ENCODE results near the gene TMEM132A. TPM values are rescaled to one million over a fixed set of nuclear protein-coding genes. Genes with fewer than 3 reads are reported as not detected.

Gene TMEM132A
- total and polyA plus RNA-seq, 2 donors (not counting 1 experiment from before 2014, with no cell fraction given), result 6.9 to 13.2 TPM

GRCh38 chr11:60966890-60967289, 42.6 kb downstream of the TMEM132A start:
- DNase-seq (ENCODE audit: low read depth in 2 of 2), result no peak
- Histone ChIP-seq H3K4me1 (ENCODE audit: control insufficient read depth, extremely low read depth, insufficient read depth, low read length) (no peaks in the 10 kb centered on the region), H3K79me2 (ENCODE audit: control insufficient read depth, insufficient read depth, low read length) (no peaks in the 10 kb centered on the region), H3K9me3 (ENCODE audit: control insufficient read depth, insufficient read depth, low read depth, low read length) (no peaks in the 10 kb centered on the region), H3K4me3 (replicated peaks in 1 of 4; ENCODE audit: control extremely low read depth in 1 of 4, insufficient read depth in 1 of 4, low read depth in 3 of 4, low read length in 4 of 4) (no peak overlapping the region), H3K9ac (ENCODE audit: insufficient read depth, low read length) (no peak overlapping the region), H4K20me1 (ENCODE audit: control insufficient read depth, extremely low read depth, insufficient read depth, low read length) (no peaks in the 10 kb centered on the region), H3K36me3 (ENCODE audit: control insufficient read depth, insufficient read depth, low read length) (no peaks in the 10 kb centered on the region), H3K27me3 (ENCODE audit: control insufficient read depth, insufficient read depth, low read length) (peaks cover 3% of the 10 kb centered on the region), H3K4me2 (ENCODE audit: extremely low read depth, insufficient read depth, low read length) (no peak overlapping the region), H3K27ac (ENCODE audit: insufficient read depth, low read length) (no peak overlapping the region), H2AFZ (ENCODE audit: low read length) (no peak overlapping the region)
- TF ChIP-seq EZH2 (IDR thresholded peaks at IDR 0.05; ENCODE audit: low read length, missing control alignments) (no peak), CTCF (conservative IDR thresholded peaks at IDR 0.05 in 1 of 2, IDR thresholded peaks at IDR 0.05 in 1 of 2; ENCODE audit: low read depth in 1 of 2, low read length in 2 of 2) (no peak)

DNA sequence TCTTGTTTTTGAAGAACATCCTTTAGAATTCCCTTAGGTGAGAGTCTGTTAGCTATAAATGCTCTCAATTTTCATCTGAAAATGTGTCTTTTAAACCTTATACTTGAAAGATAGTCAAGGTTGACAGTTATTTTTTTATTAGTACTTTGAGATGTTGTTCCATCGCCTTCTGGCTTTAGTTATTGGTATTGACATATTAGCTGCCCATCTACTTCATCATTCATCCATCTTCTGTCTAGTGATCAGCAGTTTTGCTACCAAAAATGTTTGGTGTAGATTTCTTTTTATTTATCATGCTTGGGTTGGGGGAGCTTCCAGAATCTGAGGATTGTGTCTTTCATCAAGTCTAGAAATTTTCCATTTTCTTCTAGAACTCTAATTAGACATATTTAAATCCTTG, 44.0 kb downstream of the TMEM132A start:
- H3K4me1 ChIP-seq (ENCODE audit: control insufficient read depth, extremely low read depth, insufficient read depth, low read length), result no peaks in the 10 kb centered on the region
- H3K4me3 ChIP-seq (replicated peaks in 1 of 4; ENCODE audit: control extremely low read depth in 1 of 4, insufficient read depth in 1 of 4, low read depth in 3 of 4, low read length in 4 of 4), result no peak overlapping the region
- no peak overlapping the region for H3K4me2 ChIP-seq (ENCODE audit: extremely low read depth, insufficient read depth, low read length)
- H4K20me1 ChIP-seq (ENCODE audit: control insufficient read depth, extremely low read depth, insufficient read depth, low read length), result no peaks in the 10 kb centered on the region
- H3K36me3 ChIP-seq (ENCODE audit: control insufficient read depth, insufficient read depth, low read length), result no peaks in the 10 kb centered on the region
- no peak overlapping the region for H2AFZ ChIP-seq (ENCODE audit: low read length)
- no peaks in the 10 kb centered on the region for H3K9me3 ChIP-seq (ENCODE audit: control insufficient read depth, insufficient read depth, low read depth, low read length)
- peaks cover 3% of the 10 kb centered on the region for H3K27me3 ChIP-seq (ENCODE audit: control insufficient read depth, insufficient read depth, low read length)
- DNase-seq (ENCODE audit: low read depth in 2 of 2), result no peak
- no peak overlapping the region for H3K27ac ChIP-seq (ENCODE audit: insufficient read depth, low read length)
- TF ChIP-seq EZH2 (IDR thresholded peaks at IDR 0.05; ENCODE audit: low read length, missing control alignments) (no peak), CTCF (conservative IDR thresholded peaks at IDR 0.05 in 1 of 2, IDR thresholded peaks at IDR 0.05 in 1 of 2; ENCODE audit: low read depth in 1 of 2, low read length in 2 of 2) (no peak)
- H3K9ac ChIP-seq (ENCODE audit: insufficient read depth, low read length), result no peak overlapping the region
- no peaks in the 10 kb centered on the region for H3K79me2 ChIP-seq (ENCODE audit: control insufficient read depth, insufficient read depth, low read length)

- Histone ChIP-seq H3K4me3 (replicated peaks in 1 of 4; ENCODE audit: control extremely low read depth in 1 of 4, insufficient read depth in 1 of 4, low read depth in 3 of 4, low read length in 4 of 4) (no peak overlapping the region), H3K27me3 (ENCODE audit: control insufficient read depth, insufficient read depth, low read length) (peaks cover 3% of the 10 kb centered on the region), H3K9ac (ENCODE audit: insufficient read depth, low read length) (no peak overlapping the region), H3K79me2 (ENCODE audit: control insufficient read depth, insufficient read depth, low read length) (no peaks in the 10 kb centered on the region), H3K4me1 (ENCODE audit: control insufficient read depth, extremely low read depth, insufficient read depth, low read length) (no peaks in the 10 kb centered on the region), H3K9me3 (ENCODE audit: control insufficient read depth, insufficient read depth, low read depth, low read length) (no peaks in the 10 kb centered on the region), H3K27ac (ENCODE audit: insufficient read depth, low read length) (no peak overlapping the region), H2AFZ (ENCODE audit: low read length) (no peak overlapping the region), H3K4me2 (ENCODE audit: extremely low read depth, insufficient read depth, low read length) (no peak overlapping the region), H4K20me1 (ENCODE audit: control insufficient read depth, extremely low read depth, insufficient read depth, low read length) (no peaks in the 10 kb centered on the region), H3K36me3 (ENCODE audit: control insufficient read depth, insufficient read depth, low read length) (no peaks in the 10 kb centered on the region)
- TF ChIP-seq CTCF (conservative IDR thresholded peaks at IDR 0.05 in 1 of 2, IDR thresholded peaks at IDR 0.05 in 1 of 2; ENCODE audit: low read depth in 1 of 2, low read length in 2 of 2) (peak; percentile 82), EZH2 (IDR thresholded peaks at IDR 0.05; ENCODE audit: low read length, missing control alignments) (no peak)
- peak; percentile 8 to 13 for DNase-seq (ENCODE audit: low read depth in 2 of 2)
Measured at GRCh38 chr11:60970369-60970774, 46.1 kb downstream of the TMEM132A start.
